Measurements from ENCODE around the gene MAML2. TPM values are rescaled to one million over a fixed set of nuclear protein-coding genes. Genes with fewer than 3 reads are reported as not detected.

Gene MAML2
- total and polyA plus RNA-seq, 2 of the 8 experiments (the other 6 are each of a cell fraction or from before 2014, with no cell fraction given), result 3.8 to 6.6 TPM

GRCh38 chr11:96143041-96143521, 199.9 kb downstream of the MAML2 start (continued):
- TF ChIP-seq CHD7 (IDR thresholded peaks at IDR 0.05; ENCODE audit: insufficient replicate concordance, low read length), result no peak
- no peak for TF ChIP-seq POU5F1 (IDR thresholded peaks at IDR 0.05; ENCODE audit: low read depth, low read length)
- no peak for TF ChIP-seq SIN3A (conservative IDR thresholded peaks at IDR 0.05 in 1 of 2, IDR thresholded peaks at IDR 0.05 in 1 of 2; ENCODE audit: low read depth in 1 of 2, low read length in 2 of 2)
- TF ChIP-seq RFX5 (IDR thresholded peaks at IDR 0.05; ENCODE audit: borderline replicate concordance, low read depth, low read length), result no peak
- no peak for TF ChIP-seq BCL11A (IDR thresholded peaks at IDR 0.05; ENCODE audit: low read depth in 2 of 2, low read length in 2 of 2)
- no peak for TF ChIP-seq POLR2A (IDR thresholded peaks at IDR 0.05; ENCODE audit: control extremely low read depth in 1 of 2, low read depth in 2 of 2, low read length in 2 of 2)
- no peak for TF ChIP-seq RXRA (IDR thresholded peaks at IDR 0.05; ENCODE audit: insufficient read depth, low read depth, low read length)
- TF ChIP-seq KDM5A (IDR thresholded peaks at IDR 0.05; ENCODE audit: low read length), result no peak
- TF ChIP-seq, protein P1, sequence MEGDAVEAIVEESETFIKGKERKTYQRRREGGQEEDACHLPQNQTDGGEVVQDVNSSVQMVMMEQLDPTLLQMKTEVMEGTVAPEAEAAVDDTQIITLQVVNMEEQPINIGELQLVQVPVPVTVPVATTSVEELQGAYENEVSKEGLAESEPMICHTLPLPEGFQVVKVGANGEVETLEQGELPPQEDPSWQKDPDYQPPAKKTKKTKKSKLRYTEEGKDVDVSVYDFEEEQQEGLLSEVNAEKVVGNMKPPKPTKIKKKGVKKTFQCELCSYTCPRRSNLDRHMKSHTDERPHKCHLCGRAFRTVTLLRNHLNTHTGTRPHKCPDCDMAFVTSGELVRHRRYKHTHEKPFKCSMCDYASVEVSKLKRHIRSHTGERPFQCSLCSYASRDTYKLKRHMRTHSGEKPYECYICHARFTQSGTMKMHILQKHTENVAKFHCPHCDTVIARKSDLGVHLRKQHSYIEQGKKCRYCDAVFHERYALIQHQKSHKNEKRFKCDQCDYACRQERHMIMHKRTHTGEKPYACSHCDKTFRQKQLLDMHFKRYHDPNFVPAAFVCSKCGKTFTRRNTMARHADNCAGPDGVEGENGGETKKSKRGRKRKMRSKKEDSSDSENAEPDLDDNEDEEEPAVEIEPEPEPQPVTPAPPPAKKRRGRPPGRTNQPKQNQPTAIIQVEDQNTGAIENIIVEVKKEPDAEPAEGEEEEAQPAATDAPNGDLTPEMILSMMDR (IDR thresholded peaks at IDR 0.05; ENCODE audit: control extremely low read depth in 1 of 3, insufficient read depth in 1 of 3, low read depth in 1 of 3, low read length in 3 of 3), result no peak
